Nephron (organoid): Measurements from ENCODE around the gene CMBL.

ENCODE experiments used
- H3K27ac Mint-ChIP-seq, 3 experiments: 2 replicates each; pipeline ENCODE4 v1.8.0; 2020; ENCODE audit warnings: mixed read lengths in 3 of 3, mild to moderate bottlenecking in 2 of 3, moderate library complexity in 1 of 3
- H3K27me3 Mint-ChIP-seq: 2 replicates; pipeline ENCODE4 v1.8.0; 2021; ENCODE audit warnings: low read depth, mild to moderate bottlenecking, moderate library complexity, mixed read lengths
- H3K36me3 Mint-ChIP-seq: 2 replicates; pipeline ENCODE4 v1.8.0; 2020; ENCODE audit warnings: low read depth, mixed read lengths
- H3K4me1 Mint-ChIP-seq: 2 replicates; pipeline ENCODE4 v1.8.0; 2020; ENCODE audit warnings: mixed read lengths
- H3K4me3 Mint-ChIP-seq, 3 experiments: 2 replicates each; pipeline ENCODE4 v1.8.0; 2020; ENCODE audit warnings: mild to moderate bottlenecking in 3 of 3, mixed read lengths in 3 of 3, moderate library complexity in 2 of 3
- H3K9me3 Mint-ChIP-seq: 2 replicates; pipeline ENCODE4 v1.8.0; 2020; ENCODE audit warnings: mixed read lengths
- TF ChIP-seq, protein P1 (sequence below), 3 experiments: fragments of 200-600 bp; sonication (generic); IDR thresholded peaks; one replicate each; pipeline ENCODE4 v1.5.0; 2021; ENCODE audit warnings: antibody characterized with exemption in 3 of 3; ENCODE audit not compliant: unreplicated experiment in 3 of 3

The CMBL gene

DNA sequence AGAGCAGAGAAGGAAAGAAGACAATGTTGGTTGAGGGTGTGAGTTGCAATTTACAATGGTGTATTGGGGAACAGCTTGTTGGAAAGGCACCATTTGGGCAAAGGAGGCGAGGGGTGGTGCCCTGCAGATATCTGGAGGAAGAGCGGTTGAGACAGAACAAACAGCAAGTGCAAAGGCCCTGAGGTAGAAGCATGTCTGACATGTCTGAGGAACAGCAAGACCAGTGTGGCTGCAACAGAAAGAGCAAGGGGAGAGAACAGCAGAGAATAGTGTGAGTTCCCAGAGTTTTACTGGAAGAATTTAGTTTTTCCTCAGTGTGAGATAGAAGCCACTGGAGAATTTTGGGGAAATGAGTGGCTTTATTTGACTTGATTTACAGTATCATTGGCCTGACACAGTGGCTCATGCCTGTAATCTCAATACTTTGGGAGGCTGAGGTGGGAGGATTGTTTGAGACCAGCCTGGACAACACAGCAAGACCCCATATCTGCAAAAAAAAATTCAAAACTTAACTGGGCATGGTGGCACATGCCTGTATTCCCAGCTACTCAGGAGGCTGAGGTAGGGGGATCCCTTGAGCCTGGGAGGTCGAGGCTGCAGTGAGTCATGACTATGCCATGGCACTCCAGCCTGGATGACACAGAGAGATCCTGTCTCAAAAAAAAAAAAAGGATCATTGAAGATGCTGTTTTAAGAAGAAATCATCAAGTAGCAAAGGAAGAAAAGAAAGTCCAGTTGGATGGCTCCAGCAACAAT is 13.6 kb downstream of the CMBL start:
- Mint-ChIP-seq H3K9me3 (no peaks in the 10 kb centered on the region), H3K4me1 (peaks cover 20% of the 10 kb centered on the region), H3K27me3 (no peaks in the 10 kb centered on the region), H3K27ac (no peak overlapping the region), H3K4me3 (no peak overlapping the region), H3K36me3 (peaks cover 68% of the 10 kb centered on the region)
- TF ChIP-seq, protein P1, sequence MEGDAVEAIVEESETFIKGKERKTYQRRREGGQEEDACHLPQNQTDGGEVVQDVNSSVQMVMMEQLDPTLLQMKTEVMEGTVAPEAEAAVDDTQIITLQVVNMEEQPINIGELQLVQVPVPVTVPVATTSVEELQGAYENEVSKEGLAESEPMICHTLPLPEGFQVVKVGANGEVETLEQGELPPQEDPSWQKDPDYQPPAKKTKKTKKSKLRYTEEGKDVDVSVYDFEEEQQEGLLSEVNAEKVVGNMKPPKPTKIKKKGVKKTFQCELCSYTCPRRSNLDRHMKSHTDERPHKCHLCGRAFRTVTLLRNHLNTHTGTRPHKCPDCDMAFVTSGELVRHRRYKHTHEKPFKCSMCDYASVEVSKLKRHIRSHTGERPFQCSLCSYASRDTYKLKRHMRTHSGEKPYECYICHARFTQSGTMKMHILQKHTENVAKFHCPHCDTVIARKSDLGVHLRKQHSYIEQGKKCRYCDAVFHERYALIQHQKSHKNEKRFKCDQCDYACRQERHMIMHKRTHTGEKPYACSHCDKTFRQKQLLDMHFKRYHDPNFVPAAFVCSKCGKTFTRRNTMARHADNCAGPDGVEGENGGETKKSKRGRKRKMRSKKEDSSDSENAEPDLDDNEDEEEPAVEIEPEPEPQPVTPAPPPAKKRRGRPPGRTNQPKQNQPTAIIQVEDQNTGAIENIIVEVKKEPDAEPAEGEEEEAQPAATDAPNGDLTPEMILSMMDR (IDR thresholded peaks at IDR 0.05; ENCODE audit: unreplicated experiment in 3 of 3), result no peak

DNA sequence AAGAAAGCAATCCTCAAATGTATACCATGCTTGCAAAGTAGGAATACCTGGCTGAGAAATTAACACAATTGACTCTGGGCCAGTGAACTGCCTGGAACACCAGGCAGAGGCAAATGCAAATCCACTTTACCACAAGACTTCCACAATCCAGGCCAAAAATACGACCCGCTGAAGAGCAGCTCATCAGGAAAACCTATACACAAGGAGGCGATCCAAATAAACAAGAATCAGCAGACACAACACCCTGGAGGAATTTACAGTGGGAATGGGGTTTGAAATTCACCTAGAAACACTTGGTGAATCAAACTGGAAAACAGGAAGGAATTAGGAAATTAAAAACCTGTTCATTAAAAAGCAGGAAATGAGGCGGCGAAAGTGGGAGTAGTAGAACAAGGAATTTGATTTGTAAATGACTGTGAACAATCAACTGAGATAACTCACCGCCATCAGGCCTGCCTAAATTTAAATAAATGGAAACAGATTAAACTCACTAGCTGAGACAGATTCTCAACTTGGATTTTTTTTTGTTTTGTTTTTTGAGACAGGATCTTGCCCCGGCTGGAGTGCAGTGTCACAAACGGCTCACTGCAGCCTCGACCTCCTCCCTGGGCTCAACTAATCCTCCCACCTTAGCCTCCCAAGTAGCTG is 15.9 kb downstream of the CMBL start:
- TF ChIP-seq, protein P1 (IDR thresholded peaks at IDR 0.05; ENCODE audit: unreplicated experiment in 3 of 3), result no peak
- peaks cover 34% of the 10 kb centered on the region for H3K4me1 Mint-ChIP-seq
- no peak overlapping the region for H3K4me3 Mint-ChIP-seq
- no peaks in the 10 kb centered on the region for H3K9me3 Mint-ChIP-seq
- peaks cover 4% of the 10 kb centered on the region for H3K27me3 Mint-ChIP-seq
- peaks cover 65% of the 10 kb centered on the region for H3K36me3 Mint-ChIP-seq
- H3K27ac Mint-ChIP-seq, result peak overlapping the region in 1 of 3 experiments; percentile 21

DNA sequence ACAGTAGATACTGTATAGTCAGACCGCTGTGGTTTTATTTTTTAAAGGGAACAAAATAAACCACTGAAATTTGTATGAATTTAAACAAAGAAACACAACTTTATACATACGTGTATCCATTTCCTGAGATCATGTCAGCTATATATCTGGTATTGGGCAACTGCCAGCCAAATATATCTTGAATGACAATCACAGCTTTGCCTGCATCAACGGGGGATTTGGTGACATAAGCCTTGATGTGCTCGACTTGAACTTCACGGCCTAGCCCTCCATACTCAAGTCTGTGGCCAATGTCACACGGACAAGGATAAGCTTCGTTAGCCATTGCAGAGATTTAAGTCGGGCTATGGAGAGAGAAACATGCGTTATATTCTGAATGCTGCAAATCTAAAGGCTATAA is 17.3 kb downstream of the CMBL start:
- TF ChIP-seq, protein P1 (IDR thresholded peaks at IDR 0.05; ENCODE audit: unreplicated experiment in 3 of 3), result no peak
- Mint-ChIP-seq H3K9me3 (no peaks in the 10 kb centered on the region), H3K4me1 (peaks cover 42% of the 10 kb centered on the region)

DNA sequence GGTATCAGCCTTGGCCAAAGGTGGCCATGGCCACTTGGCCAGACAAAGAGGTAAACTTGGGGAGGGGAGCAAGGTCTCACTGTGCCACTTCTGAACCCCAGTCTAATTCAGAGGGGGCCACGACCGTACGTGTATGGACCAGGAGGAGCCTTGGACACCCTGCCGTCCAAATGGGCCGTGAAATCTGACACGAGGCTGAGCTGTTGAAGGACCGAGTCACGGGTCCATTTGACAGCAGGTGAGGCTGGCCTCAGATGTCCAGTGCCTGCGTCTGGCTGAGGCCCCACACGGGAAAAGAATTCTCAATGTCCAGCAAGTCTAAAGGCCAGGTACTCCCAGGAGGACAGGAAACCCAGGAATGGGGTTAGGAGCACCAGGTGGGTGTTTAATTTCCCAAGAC is 17.7 kb downstream of the CMBL start:
- TF ChIP-seq, protein P1 (IDR thresholded peaks at IDR 0.05; ENCODE audit: unreplicated experiment in 3 of 3), result no peak
- H3K9me3 Mint-ChIP-seq, result no peaks in the 10 kb centered on the region

More for the DNA sequence above, 17.3 kb downstream of the CMBL start:
- H3K27me3 Mint-ChIP-seq, result peaks cover 4% of the 10 kb centered on the region
- peak overlapping the region in 2 of 3 experiments; percentile 11 to 12 for H3K27ac Mint-ChIP-seq
- peaks cover 67% of the 10 kb centered on the region for H3K36me3 Mint-ChIP-seq
- no peak overlapping the region for H3K4me3 Mint-ChIP-seq

DNA sequence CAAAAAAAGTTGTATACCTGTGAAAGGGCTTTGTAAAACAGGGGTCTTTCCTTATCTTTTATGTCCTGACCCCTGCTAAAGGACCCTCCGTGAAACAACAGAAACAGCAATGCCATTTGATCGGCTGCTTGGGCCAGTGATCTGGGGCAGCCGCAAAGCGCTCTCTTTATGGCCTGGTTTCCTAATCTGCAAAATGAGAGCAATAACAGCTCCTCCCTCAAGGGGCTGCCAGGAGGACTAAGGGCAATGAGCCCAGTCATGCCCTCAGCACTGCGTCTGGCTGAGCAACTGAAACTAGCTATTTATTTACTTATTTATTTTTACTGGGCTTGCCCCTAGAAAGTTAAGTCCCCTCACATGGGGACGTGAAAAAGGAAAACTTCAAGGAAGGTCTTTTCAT is 18.3 kb downstream of the CMBL start:
- H3K27me3 Mint-ChIP-seq, result peaks cover 4% of the 10 kb centered on the region
- no peak overlapping the region for H3K4me3 Mint-ChIP-seq
- peaks cover 44% of the 10 kb centered on the region for H3K4me1 Mint-ChIP-seq
- H3K36me3 Mint-ChIP-seq, result peaks cover 66% of the 10 kb centered on the region
- H3K27ac Mint-ChIP-seq, result peak overlapping the region in 2 of 3 experiments; percentile 86 to 89
- no peaks in the 10 kb centered on the region for H3K9me3 Mint-ChIP-seq
- TF ChIP-seq, protein P1 (IDR thresholded peaks at IDR 0.05; ENCODE audit: unreplicated experiment in 3 of 3), result no peak

More for the DNA sequence above, 17.7 kb downstream of the CMBL start:
- peaks cover 4% of the 10 kb centered on the region for H3K27me3 Mint-ChIP-seq
- H3K4me1 Mint-ChIP-seq, result peaks cover 42% of the 10 kb centered on the region
- H3K4me3 Mint-ChIP-seq, result no peak overlapping the region
- peaks cover 69% of the 10 kb centered on the region for H3K36me3 Mint-ChIP-seq
- H3K27ac Mint-ChIP-seq, result peak overlapping the region in 2 of 3 experiments; percentile 86 to 89
